Activated CD8-positive, alpha-beta memory T cell treated with anti-CD3 and anti-CD28 coated beads for 48 hours (primary cell): ENCODE data around the gene TDRD9.
"Not testable (repeated sequence)": the region's sequence is repeated elsewhere in the genome, so short reads cannot be mapped to it uniquely, and the experiment has no call there.

Experiments used
- DNase-seq, 3 experiments: peaks; one replicate each; pipeline ENCODE4 v3.0.0-alpha.2; 2020; ENCODE audit warnings: low read depth in 2 of 3, low spot score in 2 of 3

TDRD9 gene

GRCh38 chr14:103923863-103924262, 4.4 kb upstream of the TDRD9 start:
- no peak for DNase-seq

GRCh38 chr14:103925316-103925715, 2.9 kb upstream of the TDRD9 start:
- DNase-seq: no peak

- DNase-seq: no peak
These were observed 690 bp upstream of the TDRD9 start for GRCh38 chr14:103927566-103927965.

- no peak for DNase-seq
These were observed 1.9 kb downstream of the TDRD9 start for GRCh38 chr14:103930051-103930604.

GRCh38 chr14:103931422-103931821, 3.2 kb downstream of the TDRD9 start:
- no peak for DNase-seq

GRCh38 chr14:103932791-103933490, 4.7 kb downstream of the TDRD9 start:
- no peak for DNase-seq

- DNase-seq: no peak
These were observed 6.8 kb downstream of the TDRD9 start for GRCh38 chr14:103935102-103935501.

- no peak for DNase-seq
These were observed 13.2 kb downstream of the TDRD9 start for GRCh38 chr14:103941462-103941861.

GRCh38 chr14:103941973-103942736, 13.9 kb downstream of the TDRD9 start, which contains the start of gene RD3L:
Gene RD3L (minus strand): TSS chr14:103942529. CDS start chr14:103941695, 834 bp downstream.
- DNase-seq: no peak

- no peak for DNase-seq
These were observed 15.4 kb downstream of the TDRD9 start for GRCh38 chr14:103943673-103944072.

- no peak for DNase-seq
These were observed 18.7 kb downstream of the TDRD9 start for GRCh38 chr14:103946975-103947374.

- DNase-seq: no peak
These were observed 20.2 kb downstream of the TDRD9 start for GRCh38 chr14:103948442-103948841.

- DNase-seq: no peak
These were observed 21.0 kb downstream of the TDRD9 start for GRCh38 chr14:103949131-103949790.

- no peak for DNase-seq
These were observed 32.3 kb downstream of the TDRD9 start for GRCh38 chr14:103960457-103961055.

- no peak for DNase-seq
These were observed 33.8 kb downstream of the TDRD9 start for GRCh38 chr14:103961928-103962578.

GRCh38 chr14:103966631-103967030, 38.4 kb downstream of the TDRD9 start:
- DNase-seq: no peak

- DNase-seq: no peak
These were observed 41.7 kb downstream of the TDRD9 start for GRCh38 chr14:103969961-103970360.

- DNase-seq: no peak
These were observed 45.1 kb downstream of the TDRD9 start for GRCh38 chr14:103973354-103973753.

GRCh38 chr14:103974575-103974974, 46.3 kb downstream of the TDRD9 start:
- no peak for DNase-seq

- DNase-seq: not testable (repeated sequence)
These were observed 52.5 kb downstream of the TDRD9 start for GRCh38 chr14:103980623-103981238.
